Measurements from ENCODE around the gene KIAA1671. TPM values are rescaled to one million over a fixed set of nuclear protein-coding genes. Genes with fewer than 3 reads are reported as not detected.

Gene KIAA1671
- total and polyA plus RNA-seq, 9 of the 15 experiments (the other 6 are each of a cell fraction or from before 2014, with no cell fraction given): under 0.01 to 0.11 (median 0.02) TPM; not detected in 5

DNA sequence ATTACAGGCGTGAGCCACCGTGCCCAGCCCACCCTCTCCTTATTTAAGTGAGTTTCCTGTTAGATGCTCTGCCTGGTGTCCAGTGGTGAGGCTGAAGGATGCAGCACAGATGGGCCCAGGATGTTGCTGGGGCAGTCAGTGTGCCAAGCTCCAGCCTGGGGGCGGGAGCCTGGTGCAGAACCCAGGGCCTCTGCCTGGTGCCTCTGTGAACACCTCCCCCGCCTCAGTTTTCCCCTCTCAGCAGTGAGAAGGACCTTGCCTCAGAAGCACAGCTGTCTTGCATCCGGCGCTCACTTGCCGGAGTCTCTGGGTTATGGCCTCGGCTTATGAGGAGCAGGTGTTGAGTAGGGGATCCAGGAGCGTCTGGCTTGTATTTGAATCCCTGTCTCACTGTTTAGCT is 116.2 kb downstream of the KIAA1671 start (continued):
- TF ChIP-seq THAP12 (CRISPR knock-in tag; IDR thresholded peaks at IDR 0.05) (no peak), IRF2 (CRISPR knock-in tag; IDR thresholded peaks at IDR 0.05) (no peak), CHD7 (IDR thresholded peaks at IDR 0.05; ENCODE audit: low read depth, low read length) (no peak), MEF2D (tag; conservative IDR thresholded peaks at IDR 0.05; ENCODE audit: low read depth) (no peak)
